Mesenteric fat pad (tissue), 1 donor: ENCODE data around the gene ERN1. TPM values are rescaled to one million over a fixed set of nuclear protein-coding genes. Genes with fewer than 3 reads are reported as not detected.
"Not testable (repeated sequence)": the region's sequence is repeated elsewhere in the genome, so short reads cannot be mapped to it uniquely, and the experiment has no call there.

ENCODE experiments used
- DNase-seq: peaks from one replicate; pipeline ENCODE4 v3.0.0-alpha.2; 2020; ENCODE audit warnings: low spot score
- total RNA-seq: library from RNA; stranded (reverse); fragmentation: NEBNext Ultra II Directional; extraction: Animal tissue kit (Norgen Biotek cat#: 25700); gene quantifications from one replicate; pipeline ENCODE4 v1.2.1, GENCODE V29; 2021
- donor health status: DM: yes; HTN: yes; CAD: no.

Gene ERN1
- total RNA-seq, 1 donor from 2014 or later, result 27.1 TPM

GRCh38 chr17:64138441-64138840, 8.5 kb upstream of the ERN1 start:
- no peak for DNase-seq

GRCh38 chr17:64135000-64135399, 5.1 kb upstream of the ERN1 start:
- DNase-seq, result no peak

GRCh38 chr17:64134216-64134970, 4.4 kb upstream of the ERN1 start:
- DNase-seq, result no peak

GRCh38 chr17:64133546-64134215, 3.7 kb upstream of the ERN1 start:
- no peak for DNase-seq

DNA sequence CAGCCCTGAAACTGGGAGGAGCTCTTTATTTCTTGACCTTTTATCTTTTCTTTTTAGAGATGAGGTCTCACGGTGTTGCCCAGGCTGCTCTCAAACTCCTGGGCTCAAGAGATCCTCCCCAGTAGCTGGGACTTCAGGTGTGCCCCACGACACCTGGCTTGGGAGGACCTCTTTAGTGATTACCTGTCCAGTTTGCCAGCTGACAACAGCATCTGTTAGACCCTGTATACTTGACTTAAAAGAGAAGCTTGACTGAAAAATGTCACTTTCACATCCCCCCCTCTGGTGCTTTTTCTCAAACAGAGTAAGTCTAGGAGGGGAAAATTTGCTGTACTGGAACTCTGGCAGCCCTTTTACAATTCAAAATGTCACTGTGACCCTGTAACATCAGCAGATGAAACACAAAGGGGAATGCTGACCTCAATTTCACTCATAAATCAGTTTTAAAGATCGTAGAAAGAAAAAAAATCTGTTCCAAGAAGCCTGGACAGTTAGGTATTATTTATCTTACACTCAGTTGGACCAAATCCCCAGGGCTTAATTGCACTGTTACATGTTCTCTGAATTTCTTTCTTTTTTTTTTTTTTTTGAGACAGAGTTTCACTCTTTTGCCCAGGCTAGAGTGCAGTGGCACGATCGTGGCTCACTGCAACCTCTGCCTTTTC, 1.8 kb upstream of the ERN1 start:
- no peak for DNase-seq

GRCh38 chr17:64130559-64131001, 636 bp upstream of the ERN1 start:
- no peak for DNase-seq

DNA sequence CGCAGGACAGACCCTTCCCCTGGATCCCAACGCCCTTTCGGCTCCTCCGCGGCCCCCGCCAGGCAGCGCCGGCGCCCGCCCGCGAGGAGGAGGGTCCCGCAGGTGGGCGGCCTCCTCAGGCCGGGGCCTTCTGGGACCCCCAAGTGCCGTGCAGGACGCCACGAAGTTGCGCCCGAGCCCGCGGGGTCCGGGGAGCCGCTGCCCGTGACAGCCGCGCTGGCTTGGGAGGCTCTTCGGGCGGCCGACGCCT, 504 bp downstream of the ERN1 start:
- no peak for DNase-seq

DNA sequence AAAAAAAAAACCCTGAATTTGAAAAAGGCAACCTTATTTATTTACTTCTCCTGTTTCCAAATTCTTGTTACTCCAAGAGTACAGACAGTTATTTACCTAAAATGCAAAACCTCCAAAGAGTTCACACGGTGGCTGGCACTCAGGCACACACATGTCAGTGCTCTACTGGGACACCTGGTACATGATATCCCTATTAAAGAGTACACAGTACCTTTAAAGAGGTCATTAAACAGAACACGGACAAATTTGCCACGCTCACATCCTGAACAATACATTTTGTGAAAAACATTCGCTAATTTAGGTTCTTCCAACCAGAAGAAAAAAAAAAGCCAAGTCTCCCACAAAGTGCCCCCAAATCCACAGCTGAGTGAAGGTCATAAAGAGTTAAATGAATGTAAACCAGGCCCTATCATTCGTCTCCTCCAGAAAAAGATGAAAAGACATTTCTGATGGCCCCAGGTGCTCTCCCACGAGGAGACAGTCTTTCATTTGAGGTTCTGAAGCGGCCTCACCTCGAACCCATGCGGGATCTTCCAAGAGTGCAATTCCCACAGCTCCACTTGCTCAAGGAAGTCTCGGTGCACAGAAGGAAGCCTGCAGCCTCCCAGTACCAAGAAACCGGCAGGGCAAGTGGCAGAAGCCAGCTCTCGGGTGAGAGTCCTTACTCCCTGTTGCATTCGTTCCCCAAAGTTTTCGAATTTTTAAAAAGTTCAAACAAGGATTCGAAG, 993 bp downstream of the ERN1 start:
- no peak for DNase-seq

DNA sequence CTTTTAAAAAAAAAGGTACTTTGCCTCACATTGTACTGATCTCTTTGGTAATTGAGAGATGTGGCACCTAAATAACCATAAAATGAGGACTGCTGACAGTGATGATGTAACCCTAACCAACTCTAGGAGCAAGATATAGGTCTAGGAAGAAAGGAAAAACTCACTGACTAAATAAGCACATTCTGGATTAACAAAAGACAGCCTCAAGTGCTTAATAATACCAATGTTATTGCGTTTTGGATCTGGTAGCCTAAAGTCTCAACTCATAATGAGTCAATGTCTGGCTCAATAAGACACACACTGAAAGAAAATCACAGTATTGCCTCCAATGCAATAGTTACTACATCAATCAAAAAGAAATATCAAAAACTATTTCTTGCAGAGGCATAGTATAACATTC, 3.0 kb downstream of the ERN1 start:
- DNase-seq, result no peak

- DNase-seq, result no peak
Observed at GRCh38 chr17:64125937-64126336, 4.0 kb downstream of the ERN1 start.

DNA sequence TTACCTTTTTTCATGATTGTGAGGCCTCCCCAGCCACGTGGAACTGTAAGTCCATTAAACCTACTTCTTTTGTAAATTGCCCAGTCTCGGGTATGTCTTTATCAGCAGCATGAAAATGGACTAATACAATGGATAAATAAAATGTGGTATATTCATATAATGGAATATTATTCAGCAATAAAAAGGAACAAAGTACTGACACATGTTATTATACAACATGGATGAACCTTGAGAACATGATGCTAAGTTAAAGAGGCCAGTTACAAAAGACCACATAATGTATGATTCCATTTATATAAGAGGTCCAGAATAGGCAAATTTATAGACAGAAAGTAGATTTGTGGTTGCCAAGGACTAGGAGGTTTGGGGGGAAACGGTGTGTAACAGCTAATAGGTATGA, 5.3 kb downstream of the ERN1 start:
- DNase-seq, result no peak

- no peak for DNase-seq
Observed at GRCh38 chr17:64123114-64123513, 6.8 kb downstream of the ERN1 start.

DNA sequence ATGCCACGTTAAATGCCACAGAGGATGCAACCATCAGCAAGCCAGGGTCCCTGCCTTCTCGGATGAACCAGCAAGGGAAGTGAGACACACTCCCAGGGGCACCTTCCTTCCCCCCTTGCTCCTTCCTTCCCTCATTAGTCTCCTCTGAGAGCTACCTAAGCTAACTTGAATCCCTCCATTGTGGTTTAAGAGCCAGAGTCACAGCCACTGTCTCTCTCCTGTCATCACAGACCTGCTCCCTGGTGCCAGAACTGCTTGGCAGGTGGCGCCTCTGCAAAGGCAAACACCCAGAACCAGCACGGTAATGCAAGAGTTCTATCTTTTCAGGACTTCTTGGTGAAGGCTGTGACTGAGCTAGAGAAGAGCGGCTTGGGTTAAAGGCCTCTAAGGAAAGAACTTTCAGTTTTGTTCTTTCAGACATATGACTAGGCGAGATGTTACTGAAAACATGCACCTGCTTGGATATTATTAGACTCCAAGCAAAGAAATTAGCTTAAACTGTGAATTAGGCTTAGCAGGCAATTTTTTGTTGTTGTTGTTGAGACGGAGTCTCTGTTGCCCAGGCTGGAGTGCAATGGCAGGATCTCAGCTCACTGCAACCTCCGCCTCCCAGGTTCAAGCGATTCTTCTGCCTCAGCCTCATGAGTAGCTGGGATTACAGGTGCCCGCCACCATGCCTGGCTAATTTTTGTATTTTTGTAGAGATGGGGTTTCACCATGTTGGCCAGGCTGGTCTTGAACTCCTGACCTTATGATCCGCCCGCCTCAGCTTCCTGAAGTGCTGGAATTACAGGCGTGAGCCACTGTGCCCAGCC, 8.8 kb downstream of the ERN1 start:
- DNase-seq, result not testable (repeated sequence)

DNA sequence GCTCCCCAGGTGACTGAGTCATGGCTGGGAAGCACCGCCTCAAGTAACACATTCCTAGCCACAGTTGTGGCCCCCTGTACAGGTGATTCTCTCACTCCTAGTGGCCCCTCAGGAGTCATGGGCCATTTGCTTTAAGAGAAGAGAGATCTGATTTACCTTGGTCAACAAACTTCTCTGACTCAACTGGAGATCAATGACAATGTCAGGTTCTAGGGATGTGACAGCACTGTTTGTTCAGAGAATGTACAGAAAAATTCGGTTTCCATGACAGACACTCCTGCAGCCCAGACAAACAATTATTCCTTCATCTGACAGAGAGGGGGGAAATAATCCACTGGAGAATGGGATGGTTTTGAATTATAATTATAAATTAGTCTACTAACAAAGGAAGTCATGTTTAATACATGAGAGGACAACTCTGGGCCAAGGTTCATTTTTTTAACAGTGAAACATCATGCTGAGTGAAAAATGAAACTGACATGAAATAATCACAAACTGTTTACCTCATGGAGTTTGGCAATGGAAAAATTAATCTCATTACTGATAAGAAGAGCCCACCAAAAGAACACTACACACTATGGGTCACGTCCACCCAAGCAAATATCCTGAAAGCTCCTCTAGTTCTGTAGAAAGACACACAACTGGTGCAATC, 9.7 kb downstream of the ERN1 start:
- no peak for DNase-seq

GRCh38 chr17:64117981-64118979, 11.7 kb downstream of the ERN1 start:
- DNase-seq, result no peak

DNA sequence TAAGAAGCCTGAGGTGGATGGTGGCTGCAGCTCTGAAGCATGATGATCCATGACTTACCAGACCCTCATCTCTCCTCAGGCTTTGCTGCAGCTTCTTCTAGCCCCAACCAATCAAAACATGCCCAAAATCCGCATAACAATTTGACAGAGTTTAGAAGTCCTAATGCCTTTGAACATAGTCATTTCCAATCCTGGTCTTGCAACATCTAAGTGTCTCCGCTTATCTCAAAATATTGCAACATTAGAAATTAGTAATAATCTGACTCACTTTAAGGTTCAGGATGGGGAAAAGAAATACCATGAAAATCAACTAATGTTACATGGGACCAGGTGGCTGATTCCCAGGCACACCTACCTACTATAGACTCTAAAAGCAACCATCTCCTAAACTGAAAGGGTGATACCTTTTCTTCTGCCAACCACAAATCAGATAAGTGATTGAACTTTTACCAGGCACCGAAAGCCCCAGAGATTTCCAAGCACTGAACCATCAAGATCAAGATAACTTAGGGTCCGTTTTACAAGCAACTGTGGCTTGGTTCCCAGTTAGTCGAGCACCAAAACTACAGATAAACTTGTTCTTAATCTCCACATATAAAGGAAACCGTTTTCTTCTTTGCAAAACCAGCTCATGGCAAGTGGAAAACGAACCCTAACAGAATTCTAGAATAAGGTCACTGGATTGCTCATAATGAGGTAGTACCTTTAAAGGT, 14.0 kb downstream of the ERN1 start:
- no peak for DNase-seq

DNA sequence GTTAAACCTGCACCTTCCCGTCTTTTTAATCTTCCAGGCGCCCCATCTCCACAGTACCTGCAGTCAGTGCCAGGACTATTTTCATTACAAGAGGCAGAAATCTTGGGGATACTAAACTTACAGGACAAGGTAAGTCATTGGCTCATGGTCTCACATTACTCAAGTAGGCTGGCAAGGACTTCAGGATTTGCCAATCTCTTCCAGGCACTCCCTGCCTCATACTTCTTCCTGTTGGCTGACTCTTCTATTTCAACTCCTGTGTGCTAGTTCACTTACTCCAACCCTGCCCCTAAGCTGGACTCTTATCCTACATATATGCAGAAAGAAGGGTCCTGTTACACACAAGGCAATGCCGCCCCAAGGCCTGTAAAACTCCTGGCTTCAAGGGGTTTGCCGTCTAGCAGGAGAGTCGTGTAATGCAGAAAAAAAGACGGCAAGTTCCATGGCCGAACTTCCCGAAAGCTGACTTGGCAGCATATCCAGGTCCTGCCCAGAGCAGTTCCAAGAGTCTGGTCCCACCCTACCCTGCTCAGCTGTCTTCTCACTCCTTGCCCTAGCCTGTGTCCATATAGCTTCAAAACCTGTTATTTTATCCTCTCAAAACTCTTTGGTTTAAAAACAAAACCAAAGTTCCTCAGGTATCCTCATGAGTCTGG, 14.8 kb downstream of the ERN1 start:
- DNase-seq, result no peak

- DNase-seq, result no peak
Observed at GRCh38 chr17:64113006-64113405, 16.9 kb downstream of the ERN1 start.
